Stomach (tissue), 4 donors: ENCODE data around the gene TMPRSS15.

Experiments used
- EP300 ChIP-seq: sonication (generic); formaldehyde crosslinking; IDR thresholded peaks from one replicate; pipeline ENCODE4 v1.6.1; 2017; ENCODE audit warnings: antibody characterized with exemption
- POLR2A ChIP-seq, 4 donors: fragments of 450-650 bp; IDR thresholded peaks; one replicate each; pipeline ENCODE4 v1.6.1; 2016; ENCODE audit warnings: antibody characterized with exemption in 4 of 4, control low read depth in 2 of 4, mild to moderate bottlenecking in 1 of 4, moderate library complexity in 1 of 4
- TF ChIP-seq, protein P1 (sequence below), 7 experiments: fragments of 450-650 bp in 4 of 7; fragments of 200-600 bp in 3 of 7; sonication (generic) in 3 of 7; IDR thresholded peaks; one replicate each; pipeline ENCODE4 v1.5.1; 2016 to 2019; ENCODE audit warnings: antibody characterized with exemption in 7 of 7, control low read depth in 2 of 7, mild to moderate bottlenecking in 1 of 7

DNA sequence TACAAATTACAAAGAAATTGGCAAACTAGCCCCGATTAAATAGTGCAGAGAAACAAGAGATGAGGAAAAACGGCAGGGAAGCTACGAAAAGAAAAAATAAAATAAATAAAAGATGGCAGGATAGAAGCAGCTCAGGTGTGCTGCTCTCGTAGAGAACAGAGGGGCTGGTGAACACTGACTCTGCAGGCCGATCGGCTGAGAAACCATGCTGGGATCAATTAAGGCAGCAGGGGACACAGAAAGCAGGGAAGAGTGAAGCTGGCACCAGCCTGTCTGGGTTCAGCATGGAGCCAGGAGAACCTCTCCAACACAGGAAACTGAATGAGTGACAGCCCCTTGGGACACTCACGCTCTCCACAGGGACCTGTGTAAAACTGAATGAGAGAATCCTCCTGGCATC lies 39.5 kb upstream of the TMPRSS15 start:
- TF ChIP-seq, protein P1, sequence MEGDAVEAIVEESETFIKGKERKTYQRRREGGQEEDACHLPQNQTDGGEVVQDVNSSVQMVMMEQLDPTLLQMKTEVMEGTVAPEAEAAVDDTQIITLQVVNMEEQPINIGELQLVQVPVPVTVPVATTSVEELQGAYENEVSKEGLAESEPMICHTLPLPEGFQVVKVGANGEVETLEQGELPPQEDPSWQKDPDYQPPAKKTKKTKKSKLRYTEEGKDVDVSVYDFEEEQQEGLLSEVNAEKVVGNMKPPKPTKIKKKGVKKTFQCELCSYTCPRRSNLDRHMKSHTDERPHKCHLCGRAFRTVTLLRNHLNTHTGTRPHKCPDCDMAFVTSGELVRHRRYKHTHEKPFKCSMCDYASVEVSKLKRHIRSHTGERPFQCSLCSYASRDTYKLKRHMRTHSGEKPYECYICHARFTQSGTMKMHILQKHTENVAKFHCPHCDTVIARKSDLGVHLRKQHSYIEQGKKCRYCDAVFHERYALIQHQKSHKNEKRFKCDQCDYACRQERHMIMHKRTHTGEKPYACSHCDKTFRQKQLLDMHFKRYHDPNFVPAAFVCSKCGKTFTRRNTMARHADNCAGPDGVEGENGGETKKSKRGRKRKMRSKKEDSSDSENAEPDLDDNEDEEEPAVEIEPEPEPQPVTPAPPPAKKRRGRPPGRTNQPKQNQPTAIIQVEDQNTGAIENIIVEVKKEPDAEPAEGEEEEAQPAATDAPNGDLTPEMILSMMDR (IDR thresholded peaks at IDR 0.05) = no peak
- no peak for TF ChIP-seq POLR2A (IDR thresholded peaks at IDR 0.05)
- no peak for TF ChIP-seq EP300
